Cardiac muscle cell (in vitro differentiated cells and primary cell): ENCODE measurements around the gene TCEAL5. TPM values are rescaled to one million over a fixed set of nuclear protein-coding genes. Genes with fewer than 3 reads are reported as not detected.

Experiments
- DNase-seq, 2 donors: peaks; one replicate each; pipeline versions ENCODE4 v3.0.0 to v3.0.0-alpha.2; 2010 to 2017; ENCODE audit warnings: low read depth in 1 of 2, low spot score in 1 of 2
- H3K27ac ChIP-seq: fragments of 200-600 bp; sonication (generic); 2 replicates; pipeline ENCODE4 v1.5.1; 2016
- H3K27me3 ChIP-seq: fragments of 200-600 bp; sonication (generic); 2 replicates; pipeline ENCODE4 v1.6.0; 2016; ENCODE audit warnings: control low read depth
- H3K36me3 ChIP-seq: fragments of 200-600 bp; sonication (generic); 2 replicates; pipeline ENCODE4 v1.5.1; 2016; ENCODE audit warnings: control low read depth
- H3K4me1 ChIP-seq: fragments of 200-600 bp; sonication (generic); 2 replicates; pipeline ENCODE4 v1.8.1; 2017; ENCODE audit warnings: low read depth, mild to moderate bottlenecking, mixed run types
- H3K4me3 ChIP-seq: fragments of 200-600 bp; sonication (generic); 2 replicates; pipeline ENCODE4 v1.5.1; 2016; ENCODE audit warnings: mild to moderate bottlenecking
- H3K9me3 ChIP-seq: fragments of 200-600 bp; sonication (generic); 2 replicates; pipeline ENCODE4 v1.5.1; 2017; ENCODE audit warnings: low read depth, mild to moderate bottlenecking, control low read depth
- polyA plus RNA-seq: library from polyadenylated mRNA; unstranded; fragments of >200 nt; fragmentation: Nextera tagmentation; extraction: Ambion mirVana; gene quantifications from 2 replicates; pipeline ENCODE4 v1.2.1, GENCODE V29; 2016
- total RNA-seq: library from RNA; depleted of rRNA; stranded (reverse); fragments of >200 nt; gene quantifications from 2 replicates; pipeline ENCODE4 v1.2.3, GENCODE V29; 2016
- TF ChIP-seq, protein P1 (sequence below): IDR thresholded peaks from 2 replicates; pipeline ENCODE4 v1.5.1; 2012; ENCODE audit warnings: low read depth, mild to moderate bottlenecking, low read length

The TCEAL5 gene
- total and polyA plus RNA-seq, 2 experiments from 2014 or later = 0.15 to 1.3 TPM

DNA sequence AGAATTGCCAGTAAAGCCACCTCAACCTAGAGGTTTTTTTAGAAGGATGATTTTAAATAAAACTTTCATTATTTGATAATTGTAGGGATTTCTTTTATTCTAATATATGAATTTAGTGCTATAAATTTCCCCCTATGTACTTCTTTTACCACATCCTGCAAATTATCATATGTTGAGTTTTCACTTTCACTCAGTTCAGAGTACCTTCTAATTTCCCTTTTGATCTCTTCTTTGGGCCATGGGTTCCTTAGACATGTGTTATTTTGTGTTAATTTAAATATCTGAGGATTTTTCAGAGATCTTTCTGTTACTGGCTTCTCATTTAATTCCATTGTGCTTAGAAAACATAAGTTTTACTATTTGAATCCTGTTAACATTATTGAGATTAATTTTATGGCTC is 28.2 kb upstream of the TCEAL5 start:
- no peaks in the 10 kb centered on the region for H3K9me3 ChIP-seq
- H3K27ac ChIP-seq = no peak overlapping the region
- no peak overlapping the region for H3K4me3 ChIP-seq
- DNase-seq = no peak
- no peaks in the 10 kb centered on the region for H3K27me3 ChIP-seq
- no peaks in the 10 kb centered on the region for H3K4me1 ChIP-seq
- TF ChIP-seq, protein P1, sequence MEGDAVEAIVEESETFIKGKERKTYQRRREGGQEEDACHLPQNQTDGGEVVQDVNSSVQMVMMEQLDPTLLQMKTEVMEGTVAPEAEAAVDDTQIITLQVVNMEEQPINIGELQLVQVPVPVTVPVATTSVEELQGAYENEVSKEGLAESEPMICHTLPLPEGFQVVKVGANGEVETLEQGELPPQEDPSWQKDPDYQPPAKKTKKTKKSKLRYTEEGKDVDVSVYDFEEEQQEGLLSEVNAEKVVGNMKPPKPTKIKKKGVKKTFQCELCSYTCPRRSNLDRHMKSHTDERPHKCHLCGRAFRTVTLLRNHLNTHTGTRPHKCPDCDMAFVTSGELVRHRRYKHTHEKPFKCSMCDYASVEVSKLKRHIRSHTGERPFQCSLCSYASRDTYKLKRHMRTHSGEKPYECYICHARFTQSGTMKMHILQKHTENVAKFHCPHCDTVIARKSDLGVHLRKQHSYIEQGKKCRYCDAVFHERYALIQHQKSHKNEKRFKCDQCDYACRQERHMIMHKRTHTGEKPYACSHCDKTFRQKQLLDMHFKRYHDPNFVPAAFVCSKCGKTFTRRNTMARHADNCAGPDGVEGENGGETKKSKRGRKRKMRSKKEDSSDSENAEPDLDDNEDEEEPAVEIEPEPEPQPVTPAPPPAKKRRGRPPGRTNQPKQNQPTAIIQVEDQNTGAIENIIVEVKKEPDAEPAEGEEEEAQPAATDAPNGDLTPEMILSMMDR = no peak
- H3K36me3 ChIP-seq = no peaks in the 10 kb centered on the region

DNA sequence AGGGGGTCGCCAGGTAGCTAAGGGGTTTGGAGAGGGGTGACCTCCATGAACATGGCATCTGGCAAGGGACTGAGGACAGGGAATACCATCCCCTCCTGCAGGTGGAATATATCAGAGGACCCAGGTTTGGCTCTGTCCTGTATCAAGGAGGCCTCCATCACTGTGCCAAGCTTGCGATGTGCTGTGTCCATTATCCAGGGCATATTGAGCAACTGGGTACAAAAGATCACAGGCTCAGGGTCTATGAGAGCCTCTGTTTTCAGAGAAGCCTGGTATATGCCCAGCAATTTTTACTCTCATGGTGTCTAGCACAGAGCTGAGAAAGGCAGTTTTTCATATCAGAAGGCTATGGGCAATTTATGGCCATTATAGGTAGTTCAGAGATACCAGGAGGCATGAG is 16.6 kb upstream of the TCEAL5 start:
- Histone ChIP-seq H3K36me3 (no peaks in the 10 kb centered on the region), H3K4me1 (peaks cover 7% of the 10 kb centered on the region), H3K9me3 (no peaks in the 10 kb centered on the region), H3K27me3 (no peaks in the 10 kb centered on the region), H3K4me3 (no peak overlapping the region), H3K27ac (no peak overlapping the region)
- no peak for DNase-seq
- TF ChIP-seq, protein P1 = no peak

DNA sequence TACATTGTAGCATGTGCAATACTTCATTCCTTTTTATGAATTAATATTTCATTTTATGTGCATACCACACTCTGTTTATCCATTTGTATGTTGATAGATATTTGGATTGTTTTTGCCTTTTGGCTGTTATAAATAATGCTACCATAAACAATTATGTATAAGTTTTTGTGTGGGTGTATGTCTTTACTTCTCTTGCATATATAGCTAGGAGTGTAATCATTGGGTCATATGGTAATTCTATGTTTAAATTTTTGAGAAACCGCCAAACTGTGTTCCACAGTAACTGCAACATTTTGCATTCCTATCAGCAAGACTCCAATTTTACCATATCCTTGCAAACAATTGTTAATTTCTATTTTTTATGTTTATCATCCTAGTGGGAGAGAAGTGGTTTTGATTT is 3.1 kb upstream of the TCEAL5 start:
- Histone ChIP-seq H3K27ac (no peak overlapping the region), H3K4me3 (no peak overlapping the region)
- TF ChIP-seq, protein P1 = no peak

DNA sequence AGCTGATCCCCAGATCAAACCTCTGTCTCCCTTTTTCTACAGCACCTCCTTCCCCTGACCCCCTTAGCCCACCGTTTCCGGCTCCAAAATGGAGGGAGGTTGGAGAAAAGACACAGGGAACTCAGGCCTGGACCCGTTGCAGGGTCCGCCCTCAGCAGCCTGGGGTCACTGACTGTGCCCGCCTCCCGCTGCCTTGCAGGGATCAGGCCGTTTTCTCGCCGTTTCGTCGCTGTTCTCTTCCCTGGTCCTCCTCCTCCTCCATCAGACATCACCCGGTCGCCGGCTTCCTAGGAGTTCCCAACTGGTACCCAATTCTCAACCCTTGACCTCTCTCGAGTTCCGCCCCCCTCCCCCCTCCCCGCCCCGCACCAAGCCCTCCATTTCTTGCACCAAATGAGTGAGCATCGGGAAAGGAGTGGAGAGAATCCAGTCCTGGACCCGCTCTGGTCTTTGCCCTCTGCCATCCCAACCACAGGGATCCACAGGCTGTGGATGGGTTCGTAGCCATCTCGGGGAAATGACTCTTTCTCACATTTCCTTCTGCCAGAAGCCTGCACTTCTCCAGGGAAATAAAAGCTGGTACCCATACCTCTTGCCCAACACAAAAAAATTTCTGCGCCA is 493 bp downstream of the TCEAL5 start:
- no peaks in the 10 kb centered on the region for H3K4me1 ChIP-seq
- no peak overlapping the region for H3K27ac ChIP-seq
- H3K36me3 ChIP-seq = no peaks in the 10 kb centered on the region
- TF ChIP-seq, protein P1 = no peak
- no peak for DNase-seq
- H3K27me3 ChIP-seq = no peaks in the 10 kb centered on the region
- H3K4me3 ChIP-seq = no peak overlapping the region
- no peaks in the 10 kb centered on the region for H3K9me3 ChIP-seq

More for the DNA sequence above, 3.1 kb upstream of the TCEAL5 start:
- DNase-seq = no peak
- no peaks in the 10 kb centered on the region for H3K36me3 ChIP-seq
- no peaks in the 10 kb centered on the region for H3K27me3 ChIP-seq
- H3K4me1 ChIP-seq = no peaks in the 10 kb centered on the region
- no peaks in the 10 kb centered on the region for H3K9me3 ChIP-seq

DNA sequence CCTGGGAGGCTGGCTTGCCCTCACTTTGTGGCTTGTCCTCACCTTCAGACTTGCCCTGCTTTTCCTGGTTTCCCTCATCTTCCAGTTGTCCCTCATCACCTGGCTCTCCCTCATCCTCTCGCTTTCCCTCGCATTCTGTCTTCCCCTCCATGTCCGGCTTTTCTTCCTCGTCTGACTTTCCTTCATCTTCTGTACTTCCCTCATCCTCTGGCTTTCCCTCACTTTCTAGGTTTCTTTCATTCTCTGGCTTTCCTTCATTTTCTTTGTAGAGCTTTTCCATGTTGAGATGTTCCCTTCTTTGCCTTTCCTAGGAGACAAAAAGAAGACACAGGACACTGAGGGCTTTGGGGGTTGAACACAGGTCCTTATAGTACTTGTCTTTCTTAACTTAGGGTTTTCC is 2.3 kb downstream of the TCEAL5 start:
- H3K4me3 ChIP-seq = no peak overlapping the region
- H3K9me3 ChIP-seq = no peaks in the 10 kb centered on the region
- H3K27me3 ChIP-seq = no peaks in the 10 kb centered on the region
- TF ChIP-seq, protein P1 = no peak
- DNase-seq = no peak
- H3K4me1 ChIP-seq = no peaks in the 10 kb centered on the region
- no peaks in the 10 kb centered on the region for H3K36me3 ChIP-seq
- no peak overlapping the region for H3K27ac ChIP-seq

DNA sequence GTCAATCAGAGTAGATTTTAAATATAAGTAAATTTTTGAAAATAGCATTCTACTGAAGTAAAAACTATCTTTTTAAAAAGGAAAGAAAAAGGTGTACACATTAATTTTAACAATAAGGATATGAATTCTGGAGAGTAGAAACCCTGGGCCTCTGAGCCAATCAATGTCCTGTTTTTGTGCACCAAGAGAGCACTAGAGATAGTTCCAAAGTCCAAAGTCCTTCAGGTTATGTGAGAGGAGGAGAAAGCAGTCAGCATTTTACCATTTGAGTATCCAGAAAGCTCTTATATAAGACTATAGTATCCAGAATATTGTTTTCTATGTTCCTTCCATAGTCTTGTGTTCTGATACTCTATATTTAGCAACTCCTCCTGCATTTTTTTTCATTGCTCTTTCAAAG is 18.3 kb downstream of the TCEAL5 start:
- no peak for DNase-seq
- H3K4me1 ChIP-seq = no peaks in the 10 kb centered on the region
- H3K27me3 ChIP-seq = no peaks in the 10 kb centered on the region
- peaks cover under 1% of the 10 kb centered on the region for H3K36me3 ChIP-seq
- H3K9me3 ChIP-seq = no peaks in the 10 kb centered on the region
- H3K27ac ChIP-seq = no peak overlapping the region
- TF ChIP-seq, protein P1 = no peak
- no peak overlapping the region for H3K4me3 ChIP-seq
